Choroid plexus epithelial cell (primary cell): Measurements from ENCODE around the gene KHDC4.

Experiments
- DNase-seq: peaks from one replicate; pipeline ENCODE4 v3.0.0-alpha.2; 2010; ENCODE audit warnings: low read depth
- H3K4me3 ChIP-seq: 2 replicates; pipeline ENCODE4 v1.5.1; 2011; ENCODE audit warnings: low read depth, mild to moderate bottlenecking, control low read depth, low read length, moderate library complexity
- CTCF ChIP-seq: conservative IDR thresholded peaks from 2 replicates; pipeline ENCODE4 v1.5.1; 2011; ENCODE audit warnings: low read depth, mild to moderate bottlenecking, control low read depth, inconsistent platforms, low read length, moderate library complexity

Gene KHDC4

GRCh38 chr1:155974208-155975115, 40.2 kb upstream of the KHDC4 start:
- TF ChIP-seq CTCF: no peak
- peak overlapping the region; percentile 85 for H3K4me3 ChIP-seq
- DNase-seq: no peak

- TF ChIP-seq CTCF: no peak
- no peak for DNase-seq
- H3K4me3 ChIP-seq: no peak overlapping the region
These were observed 39.5 kb upstream of the KHDC4 start for GRCh38 chr1:155973723-155974122.

GRCh38 chr1:155971910-155972809, 37.9 kb upstream of the KHDC4 start:
- DNase-seq: no peak
- H3K4me3 ChIP-seq: no peak overlapping the region
- no peak for TF ChIP-seq CTCF

- peak; percentile 80 for DNase-seq
- no peak overlapping the region for H3K4me3 ChIP-seq
- TF ChIP-seq CTCF: no peak
These were observed 36.4 kb upstream of the KHDC4 start for GRCh38 chr1:155970531-155971167.

- H3K4me3 ChIP-seq: no peak overlapping the region
- TF ChIP-seq CTCF: no peak
These were observed 35.2 kb upstream of the KHDC4 start for GRCh38 chr1:155969377-155969791.

GRCh38 chr1:155968670-155969069, 34.5 kb upstream of the KHDC4 start:
- H3K4me3 ChIP-seq: no peak overlapping the region
- no peak for TF ChIP-seq CTCF
- DNase-seq: no peak

More at GRCh38 chr1:155969377-155969791, 35.2 kb upstream of the KHDC4 start:
- no peak for DNase-seq
